ENCODE results near the gene SEMA3D.

GRCh38 chr7:85232068-85232467 is 45.2 kb upstream of the SEMA3D start:
- TF ChIP-seq CTCF (IDR thresholded peaks at IDR 0.05) (no peak), ZFX (IDR thresholded peaks at IDR 0.05; ENCODE audit: borderline replicate concordance) (no peak)

All from 22Rv1 (cell line).